Esophagus muscularis mucosa (tissue), 4 donors: ENCODE results near the gene ELP6. TPM values are rescaled to one million over a fixed set of nuclear protein-coding genes. Genes with fewer than 3 reads are reported as not detected.

Experiments
- DNase-seq: peaks from one replicate; pipeline ENCODE4 v3.0.0-alpha.2; 2017; ENCODE audit errors: extremely low spot score
- H3K27ac ChIP-seq, 4 donors: fragments of 200-600 bp; sonication (generic); replicated peaks in 1 of 4; 1 replicate in 3 of 4; 2 replicates in 1 of 4; pipeline ENCODE4 v1.5.1; 2016 to 2019; ENCODE audit warnings: mild to moderate bottlenecking in 1 of 4
- H3K27me3 ChIP-seq, 4 donors: fragments of 200-600 bp; sonication (generic); one replicate each; pipeline versions ENCODE4 v1.5.1 to v1.6.0; 2016 to 2019
- H3K36me3 ChIP-seq, 4 donors: fragments of 200-600 bp; sonication (generic); one replicate each; pipeline ENCODE4 v1.5.1; 2016 to 2019
- H3K4me1 ChIP-seq, 4 donors: fragments of 200-600 bp; sonication (generic); one replicate each; pipeline ENCODE4 v1.5.1; 2016 to 2019
- H3K4me3 ChIP-seq, 4 donors: fragments of 200-600 bp; sonication (generic); 1 replicate in 2 of 4; 2 replicates in 2 of 4; pipeline ENCODE4 v1.5.1; 2016 to 2019; ENCODE audit warnings: mild to moderate bottlenecking in 4 of 4, moderate library complexity in 1 of 4
- H3K9me3 ChIP-seq, 4 donors: fragments of 200-600 bp; sonication (generic); 1 replicate in 3 of 4; 2 replicates in 1 of 4; pipeline ENCODE4 v1.5.1; 2016 to 2019
- CTCF ChIP-seq, 3 experiments: fragments of 200-600 bp in 2 of 3; fragments of 450-650 bp in 1 of 3; sonication (generic) in 2 of 3; IDR thresholded peaks; one replicate each; pipeline ENCODE4 v1.5.1; 2017 to 2019; ENCODE audit warnings: antibody characterized with exemption in 3 of 3, mild to moderate bottlenecking in 2 of 3, moderate library complexity in 1 of 3
- EP300 ChIP-seq: sonication (generic); formaldehyde crosslinking; IDR thresholded peaks from one replicate; pipeline ENCODE4 v1.6.1; 2017; ENCODE audit warnings: antibody characterized with exemption
- POLR2A ChIP-seq: fragments of 450-650 bp; IDR thresholded peaks from one replicate; pipeline ENCODE4 v1.6.1; 2017; ENCODE audit warnings: antibody characterized with exemption, moderate library complexity, mild to moderate bottlenecking, low read depth
- POLR2AphosphoS5 ChIP-seq, 2 donors: sonication (generic); formaldehyde crosslinking; IDR thresholded peaks; one replicate each; pipeline ENCODE4 v1.6.1; 2017; ENCODE audit warnings: antibody characterized with exemption in 2 of 2
- WGBS: methylation state at CpG from one replicate; pipeline ENCODE4 v1.1.5; 2018; 5-methylcytosine and 5-hydroxymethylcytosine counted together
- intact Hi-C: fragments of 100-400 bp; cut with DNase I; formaldehyde crosslinking; loops from one replicate; pipeline ENCODE4 v1.15.1; 2023
- total RNA-seq, 4 donors: library from RNA; depleted of rRNA; stranded (reverse); fragments of >200 nt; gene quantifications; one replicate each; pipeline versions ENCODE4 v1.1.0 to v1.2.1, GENCODE V29; 2016

Gene ELP6
- total RNA-seq, 4 donors from 2014 or later, result 19.0 to 20.8 (median 19.2) TPM

- H3K27ac ChIP-seq, result no peak overlapping the region
- intact Hi-C loops, result no loop called here
- no peak for TF ChIP-seq POLR2A
- no peak for TF ChIP-seq CTCF (IDR thresholded peaks at IDR 0.05)
- no peaks in the 10 kb centered on the region for H3K27me3 ChIP-seq
- no peak for DNase-seq
- peaks cover 24 to 36% (median 31%) of the 10 kb centered on the region in 4 donors for H3K4me1 ChIP-seq
- no peaks in the 10 kb centered on the region for H3K36me3 ChIP-seq
- H3K4me3 ChIP-seq, result no peak overlapping the region
- H3K9me3 ChIP-seq, result no peaks in the 10 kb centered on the region
Observed at GRCh38 chr3:47478022-47478421, 35.5 kb downstream of the ELP6 start.

- DNase-seq, result no peak
- Histone ChIP-seq H3K9me3 (no peaks in the 10 kb centered on the region), H3K4me1 (peaks cover 24 to 37% (median 31%) of the 10 kb centered on the region in 4 donors), H3K27me3 (no peaks in the 10 kb centered on the region), H3K36me3 (no peaks in the 10 kb centered on the region), H3K4me3 (peak overlapping the region; percentile 73 to 100 (median 82)), H3K27ac (peak overlapping the region; percentile 81 to 88 (median 85))
- intact Hi-C loops, result loop anchor here (1.0 kb wide), 1 partner anchor 55 kb away; no protein-coding TSS in a partner anchor
- TF ChIP-seq POLR2AphosphoS5 (IDR thresholded peaks at IDR 0.05) (no peak), POLR2A (no peak), CTCF (IDR thresholded peaks at IDR 0.05) (no peak), EP300 (no peak)
- WGBS, result 92% methylated on average over 8 of the region's 11 CpGs
Observed at GRCh38 chr3:47476644-47477199, 36.8 kb downstream of the ELP6 start.

GRCh38 chr3:47476330-47476626 is 37.2 kb downstream of the ELP6 start:
- H3K36me3 ChIP-seq, result no peaks in the 10 kb centered on the region
- no peaks in the 10 kb centered on the region for H3K27me3 ChIP-seq
- peak overlapping the region; percentile 73 to 100 (median 82) for H3K4me3 ChIP-seq
- no peaks in the 10 kb centered on the region for H3K9me3 ChIP-seq
- 63% methylated on average over 5 of the region's 5 CpGs for WGBS
- intact Hi-C loops, result loop anchor here (1.0 kb wide), 1 partner anchor 55 kb away; no protein-coding TSS in a partner anchor
- peak overlapping the region; percentile 81 to 88 (median 85) for H3K27ac ChIP-seq
- peaks cover 24 to 37% (median 31%) of the 10 kb centered on the region in 4 donors for H3K4me1 ChIP-seq
- TF ChIP-seq CTCF (IDR thresholded peaks at IDR 0.05), result no peak
- no peak for TF ChIP-seq EP300
- TF ChIP-seq POLR2AphosphoS5 (IDR thresholded peaks at IDR 0.05), result no peak
- TF ChIP-seq POLR2A, result no peak
- no peak for DNase-seq

- Histone ChIP-seq H3K36me3 (no peaks in the 10 kb centered on the region), H3K9me3 (no peaks in the 10 kb centered on the region), H3K27ac (peak within 1 kb of the TSS; percentile 81 to 88 (median 85)), H3K27me3 (no peaks in the 10 kb centered on the region), H3K4me3 (peak within 1 kb of the TSS; percentile 73 to 100 (median 82)), H3K4me1 (peaks cover 24 to 37% (median 31%) of the 10 kb centered on the region in 4 donors)
- WGBS, result 5% methylated on average over 52 of the region's 88 CpGs
- DNase-seq, result peak; percentile 98
- TF ChIP-seq POLR2AphosphoS5 (IDR thresholded peaks at IDR 0.05) (peak; percentile 69 to 95), EP300 (no peak), CTCF (IDR thresholded peaks at IDR 0.05) (peak in 2 of 3 experiments; percentile 98 to 99)
- intact Hi-C loops, result loop anchor here (1.0 to 2.0 kb wide), 2 partner anchors 54 to 95 kb away; partner anchors contain the start of gene PTPN23
Observed at GRCh38 chr3:47475570-47476329, 37.8 kb downstream of the ELP6 start, which contains the start of gene SCAP. SCAP (minus strand) TSS chr3:47475941; CDS start chr3:47442993, 32,948 bp downstream.
